Measurements from ENCODE around the gene RFC4. TPM values are rescaled to one million over a fixed set of nuclear protein-coding genes. Genes with fewer than 3 reads are reported as not detected.

RFC4 gene
- total RNA-seq, 1 experiment from 2014 or later: 116 TPM

GRCh38 chr3:186845756-186846155, 39.5 kb upstream of the RFC4 start:
- intact Hi-C loops (cut with micrococcal nuclease; ENCODE audit: unreplicated experiment): no loop called here
- no TSS peak for BruUV-seq (replicated peaks)
- no peak for DNase-seq (ENCODE audit: low spot score)
- Histone ChIP-seq H3K36me3 (ENCODE audit: insufficient read depth, low read length, poor library complexity, severe bottlenecking) (no peaks in the 10 kb centered on the region), H3K4me3 (ENCODE audit: low read depth, low read length, poor library complexity, severe bottlenecking) (no peak overlapping the region), H3K27me3 (replicated peaks; ENCODE audit: insufficient read depth, low read depth, low read length, poor library complexity) (no peaks in the 10 kb centered on the region), H3K27ac (ENCODE audit: low read depth, low read length, poor library complexity, severe bottlenecking) (no peak overlapping the region), H3K9me3 (ENCODE audit: low read depth, low read length, poor library complexity, severe bottlenecking) (no peaks in the 10 kb centered on the region), H3K4me1 (ENCODE audit: insufficient read depth, low read length, poor library complexity, severe bottlenecking) (peaks cover 22% of the 10 kb centered on the region)
- TF ChIP-seq CTCF (conservative IDR thresholded peaks at IDR 0.05; ENCODE audit: low read depth, low read length): no peak
- no peak for TF ChIP-seq EZH2 (IDR thresholded peaks at IDR 0.05; ENCODE audit: borderline replicate concordance, low read depth, low read length, poor library complexity, severe bottlenecking)
- ChIA-PET POLR2A (ENCODE audit: low non-redundant PET) (no interaction called here), CTCF (no interaction called here)

- POLR2A ChIA-PET (ENCODE audit: low non-redundant PET): no interaction called here
- Histone ChIP-seq H3K4me1 (ENCODE audit: insufficient read depth, low read length, poor library complexity, severe bottlenecking) (peaks cover 22% of the 10 kb centered on the region), H3K9me3 (ENCODE audit: low read depth, low read length, poor library complexity, severe bottlenecking) (no peaks in the 10 kb centered on the region), H3K27me3 (replicated peaks; ENCODE audit: insufficient read depth, low read depth, low read length, poor library complexity) (no peaks in the 10 kb centered on the region), H3K4me3 (ENCODE audit: low read depth, low read length, poor library complexity, severe bottlenecking) (no peak overlapping the region), H3K27ac (ENCODE audit: low read depth, low read length, poor library complexity, severe bottlenecking) (no peak overlapping the region), H3K36me3 (ENCODE audit: insufficient read depth, low read length, poor library complexity, severe bottlenecking) (no peaks in the 10 kb centered on the region)
- TF ChIP-seq EZH2 (IDR thresholded peaks at IDR 0.05; ENCODE audit: borderline replicate concordance, low read depth, low read length, poor library complexity, severe bottlenecking) (no peak), CTCF (conservative IDR thresholded peaks at IDR 0.05; ENCODE audit: low read depth, low read length) (no peak)
- intact Hi-C loops (cut with micrococcal nuclease; ENCODE audit: unreplicated experiment): no loop called here
- CTCF ChIA-PET: no interaction called here
- BruUV-seq (replicated peaks): no TSS peak
- DNase-seq (ENCODE audit: low spot score): no peak
These were observed 38.6 kb upstream of the RFC4 start for GRCh38 chr3:186844908-186845307.

- CTCF ChIA-PET: no interaction called here
- intact Hi-C loops (cut with micrococcal nuclease; ENCODE audit: unreplicated experiment): no loop called here
These were observed 36.8 kb upstream of the RFC4 start for GRCh38 chr3:186843039-186843432.

More at GRCh38 chr3:186843039-186843432, 36.8 kb upstream of the RFC4 start:
- H3K27me3 ChIP-seq (replicated peaks; ENCODE audit: insufficient read depth, low read depth, low read length, poor library complexity): no peaks in the 10 kb centered on the region
- H3K4me3 ChIP-seq (ENCODE audit: low read depth, low read length, poor library complexity, severe bottlenecking): no peak overlapping the region
- peaks cover 12% of the 10 kb centered on the region for H3K4me1 ChIP-seq (ENCODE audit: insufficient read depth, low read length, poor library complexity, severe bottlenecking)
- no peaks in the 10 kb centered on the region for H3K36me3 ChIP-seq (ENCODE audit: insufficient read depth, low read length, poor library complexity, severe bottlenecking)
- TF ChIP-seq EZH2 (IDR thresholded peaks at IDR 0.05; ENCODE audit: borderline replicate concordance, low read depth, low read length, poor library complexity, severe bottlenecking): no peak
- TF ChIP-seq CTCF (conservative IDR thresholded peaks at IDR 0.05; ENCODE audit: low read depth, low read length): no peak
- POLR2A ChIA-PET (ENCODE audit: low non-redundant PET): no interaction called here
- no peaks in the 10 kb centered on the region for H3K9me3 ChIP-seq (ENCODE audit: low read depth, low read length, poor library complexity, severe bottlenecking)
- no peak for DNase-seq (ENCODE audit: low spot score)
- no peak overlapping the region for H3K27ac ChIP-seq (ENCODE audit: low read depth, low read length, poor library complexity, severe bottlenecking)
- BruUV-seq (replicated peaks): no TSS peak
